GM23338 (cell line): ENCODE data around the gene AKAP9. TPM values are rescaled to one million over a fixed set of nuclear protein-coding genes. Genes with fewer than 3 reads are reported as not detected.

ENCODE experiments used
- ATAC-seq: fragments of 200-7000 bp; cut with Tn5 transposase; 3 replicates; pipeline ENCODE4 v1.9.1; 2020
- DNase-seq: peaks from one replicate; pipeline ENCODE4 v3.0.0-alpha.2; 2015; ENCODE audit warnings: low spot score
- H2AFZ ChIP-seq: fragments of 200-600 bp; sonication (generic); 2 replicates; pipeline ENCODE4 v1.8.0; 2016; ENCODE audit warnings: antibody characterized with exemption, mild to moderate bottlenecking, moderate library complexity
- H3F3A ChIP-seq: fragments of 200-600 bp; sonication (generic); replicated peaks from 2 replicates; pipeline ENCODE4 v1.8.0; 2017; ENCODE audit warnings: antibody characterized with exemption, mixed run types, low read depth
- H3K27ac ChIP-seq: fragments of 200-600 bp; sonication (generic); 2 replicates; pipeline ENCODE4 v1.6.1; 2016; ENCODE audit warnings: low read depth
- H3K27me3 ChIP-seq: fragments of 200-600 bp; sonication (generic); 2 replicates; pipeline ENCODE4 v1.8.0; 2016; ENCODE audit warnings: mild to moderate bottlenecking, mixed run types, moderate library complexity; ENCODE audit not compliant: insufficient read depth
- H3K36me3 ChIP-seq: fragments of 200-600 bp; sonication (generic); 2 replicates; pipeline ENCODE4 v1.8.0; 2016; ENCODE audit warnings: mild to moderate bottlenecking; ENCODE audit not compliant: insufficient read depth
- H3K4me1 ChIP-seq: fragments of 200-600 bp; sonication (generic); 2 replicates; pipeline ENCODE4 v1.8.0; 2016; ENCODE audit warnings: mild to moderate bottlenecking, moderate library complexity; ENCODE audit not compliant: insufficient read depth
- H3K4me2 ChIP-seq: fragments of 200-600 bp; sonication (generic); 2 replicates; pipeline ENCODE4 v1.7.1; 2017; ENCODE audit warnings: mixed run types
- H3K4me3 ChIP-seq: fragments of 200-600 bp; sonication (generic); 2 replicates; pipeline ENCODE4 v1.6.1; 2016; ENCODE audit warnings: mixed run types
- H3K79me2 ChIP-seq: fragments of 200-600 bp; sonication (generic); replicated peaks from 2 replicates; pipeline ENCODE4 v1.8.0; 2017; ENCODE audit warnings: mild to moderate bottlenecking; ENCODE audit not compliant: insufficient read depth
- H3K9me2 ChIP-seq: fragments of 200-600 bp; sonication (generic); 2 replicates; pipeline ENCODE4 v1.8.0; 2017; ENCODE audit not compliant: insufficient read depth
- H4K20me1 ChIP-seq: fragments of 200-600 bp; sonication (generic); replicated peaks from 2 replicates; pipeline ENCODE4 v1.8.0; 2017; ENCODE audit warnings: mild to moderate bottlenecking; ENCODE audit not compliant: insufficient read depth
- H3K27ac Mint-ChIP-seq: 2 replicates; pipeline ENCODE4 v1.8.0; 2020; ENCODE audit warnings: inconsistent platforms, mild to moderate bottlenecking, moderate library complexity, mixed read lengths
- H3K27me3 Mint-ChIP-seq: 3 replicates; pipeline ENCODE4 v1.8.0; 2022; ENCODE audit warnings: low read depth, mild to moderate bottlenecking, moderate library complexity, mixed read lengths, inconsistent platforms; ENCODE audit not compliant: insufficient read depth, poor library complexity
- H3K36me3 Mint-ChIP-seq: 3 replicates; pipeline ENCODE4 v1.8.0; 2021; ENCODE audit warnings: low read depth, mild to moderate bottlenecking, inconsistent platforms, moderate library complexity, mixed read lengths
- H3K4me1 Mint-ChIP-seq: 3 replicates; pipeline ENCODE4 v1.8.0; 2020; ENCODE audit warnings: mild to moderate bottlenecking, inconsistent platforms, mixed read lengths
- H3K4me3 Mint-ChIP-seq: 3 replicates; pipeline ENCODE4 v1.8.0; 2021; ENCODE audit warnings: moderate library complexity, mild to moderate bottlenecking, inconsistent platforms, mixed read lengths
- H3K9me3 Mint-ChIP-seq: 3 replicates; pipeline ENCODE4 v1.8.0; 2020; ENCODE audit warnings: moderate library complexity, mild to moderate bottlenecking, inconsistent platforms, mixed read lengths
- EZH2phosphoT487 ChIP-seq: fragments of 200-600 bp; sonication (generic); IDR thresholded peaks from one replicate; pipeline ENCODE4 v1.8.1; 2018; ENCODE audit warnings: antibody characterized with exemption; ENCODE audit not compliant: unreplicated experiment
- JUNB ChIP-seq: IDR thresholded peaks from one replicate; pipeline ENCODE4 v1.6.1; 2016; ENCODE audit warnings: antibody characterized with exemption; ENCODE audit not compliant: unreplicated experiment
- NANOG ChIP-seq: IDR thresholded peaks from 2 replicates; pipeline ENCODE4 v1.6.1; 2016; ENCODE audit warnings: antibody characterized with exemption, borderline replicate concordance
- STAT1 ChIP-seq: IDR thresholded peaks from one replicate; pipeline ENCODE4 v1.6.1; 2016; ENCODE audit warnings: antibody characterized with exemption; ENCODE audit not compliant: unreplicated experiment
- ZNF114 ChIP-seq: fragments of 250-450 bp; sonication (Bioruptor Pico); IDR thresholded peaks from 2 replicates; pipeline ENCODE4 v1.5.0; 2020; ENCODE audit warnings: mild to moderate bottlenecking, moderate library complexity
- polyA plus RNA-seq: library from polyadenylated mRNA; unstranded; fragments of >200 nt; fragmentation: Nextera tagmentation; extraction: Ambion mirVana; gene quantifications from 2 replicates; pipeline ENCODE4 v1.2.1, GENCODE V29; 2016
- total RNA-seq: library from RNA; depleted of rRNA; stranded (reverse); fragments of >200 nt; shearing (Covaris generic); gene quantifications from 2 replicates; pipeline ENCODE4 v1.2.3, GENCODE V29; 2014
- TF ChIP-seq, protein P1 (sequence below): fragments of 250-450 bp; sonication (Bioruptor Pico); IDR thresholded peaks from 2 replicates; pipeline ENCODE4 v1.5.0; 2020; ENCODE audit warnings: mild to moderate bottlenecking, moderate library complexity
- TF ChIP-seq, protein P2 (sequence below): IDR thresholded peaks from one replicate; pipeline ENCODE4 v1.6.1; 2018; ENCODE audit warnings: antibody characterized with exemption; ENCODE audit not compliant: unreplicated experiment

AKAP9 gene
- total and polyA plus RNA-seq, 2 experiments from 2014 or later = 33.5 to 67.4 TPM

DNA sequence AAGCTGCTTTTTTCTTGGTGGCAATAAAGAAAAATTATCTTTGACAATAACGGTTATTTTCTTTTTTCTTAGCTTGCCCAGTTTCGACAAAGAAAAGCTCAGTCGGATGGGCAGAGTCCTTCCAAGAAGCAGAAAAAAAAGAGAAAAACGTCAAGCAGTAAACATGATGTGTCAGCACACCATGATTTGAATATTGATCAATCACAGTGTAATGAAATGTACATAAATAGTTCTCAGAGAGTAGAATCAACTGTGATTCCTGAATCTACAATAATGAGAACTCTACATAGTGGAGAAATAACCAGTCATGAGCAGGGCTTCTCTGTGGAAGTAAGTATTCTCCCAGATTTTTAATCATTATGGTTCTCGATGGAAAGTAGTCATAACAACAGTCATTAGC lies 33.0 kb downstream of the AKAP9 start (continued):
- TF ChIP-seq, protein P1, sequence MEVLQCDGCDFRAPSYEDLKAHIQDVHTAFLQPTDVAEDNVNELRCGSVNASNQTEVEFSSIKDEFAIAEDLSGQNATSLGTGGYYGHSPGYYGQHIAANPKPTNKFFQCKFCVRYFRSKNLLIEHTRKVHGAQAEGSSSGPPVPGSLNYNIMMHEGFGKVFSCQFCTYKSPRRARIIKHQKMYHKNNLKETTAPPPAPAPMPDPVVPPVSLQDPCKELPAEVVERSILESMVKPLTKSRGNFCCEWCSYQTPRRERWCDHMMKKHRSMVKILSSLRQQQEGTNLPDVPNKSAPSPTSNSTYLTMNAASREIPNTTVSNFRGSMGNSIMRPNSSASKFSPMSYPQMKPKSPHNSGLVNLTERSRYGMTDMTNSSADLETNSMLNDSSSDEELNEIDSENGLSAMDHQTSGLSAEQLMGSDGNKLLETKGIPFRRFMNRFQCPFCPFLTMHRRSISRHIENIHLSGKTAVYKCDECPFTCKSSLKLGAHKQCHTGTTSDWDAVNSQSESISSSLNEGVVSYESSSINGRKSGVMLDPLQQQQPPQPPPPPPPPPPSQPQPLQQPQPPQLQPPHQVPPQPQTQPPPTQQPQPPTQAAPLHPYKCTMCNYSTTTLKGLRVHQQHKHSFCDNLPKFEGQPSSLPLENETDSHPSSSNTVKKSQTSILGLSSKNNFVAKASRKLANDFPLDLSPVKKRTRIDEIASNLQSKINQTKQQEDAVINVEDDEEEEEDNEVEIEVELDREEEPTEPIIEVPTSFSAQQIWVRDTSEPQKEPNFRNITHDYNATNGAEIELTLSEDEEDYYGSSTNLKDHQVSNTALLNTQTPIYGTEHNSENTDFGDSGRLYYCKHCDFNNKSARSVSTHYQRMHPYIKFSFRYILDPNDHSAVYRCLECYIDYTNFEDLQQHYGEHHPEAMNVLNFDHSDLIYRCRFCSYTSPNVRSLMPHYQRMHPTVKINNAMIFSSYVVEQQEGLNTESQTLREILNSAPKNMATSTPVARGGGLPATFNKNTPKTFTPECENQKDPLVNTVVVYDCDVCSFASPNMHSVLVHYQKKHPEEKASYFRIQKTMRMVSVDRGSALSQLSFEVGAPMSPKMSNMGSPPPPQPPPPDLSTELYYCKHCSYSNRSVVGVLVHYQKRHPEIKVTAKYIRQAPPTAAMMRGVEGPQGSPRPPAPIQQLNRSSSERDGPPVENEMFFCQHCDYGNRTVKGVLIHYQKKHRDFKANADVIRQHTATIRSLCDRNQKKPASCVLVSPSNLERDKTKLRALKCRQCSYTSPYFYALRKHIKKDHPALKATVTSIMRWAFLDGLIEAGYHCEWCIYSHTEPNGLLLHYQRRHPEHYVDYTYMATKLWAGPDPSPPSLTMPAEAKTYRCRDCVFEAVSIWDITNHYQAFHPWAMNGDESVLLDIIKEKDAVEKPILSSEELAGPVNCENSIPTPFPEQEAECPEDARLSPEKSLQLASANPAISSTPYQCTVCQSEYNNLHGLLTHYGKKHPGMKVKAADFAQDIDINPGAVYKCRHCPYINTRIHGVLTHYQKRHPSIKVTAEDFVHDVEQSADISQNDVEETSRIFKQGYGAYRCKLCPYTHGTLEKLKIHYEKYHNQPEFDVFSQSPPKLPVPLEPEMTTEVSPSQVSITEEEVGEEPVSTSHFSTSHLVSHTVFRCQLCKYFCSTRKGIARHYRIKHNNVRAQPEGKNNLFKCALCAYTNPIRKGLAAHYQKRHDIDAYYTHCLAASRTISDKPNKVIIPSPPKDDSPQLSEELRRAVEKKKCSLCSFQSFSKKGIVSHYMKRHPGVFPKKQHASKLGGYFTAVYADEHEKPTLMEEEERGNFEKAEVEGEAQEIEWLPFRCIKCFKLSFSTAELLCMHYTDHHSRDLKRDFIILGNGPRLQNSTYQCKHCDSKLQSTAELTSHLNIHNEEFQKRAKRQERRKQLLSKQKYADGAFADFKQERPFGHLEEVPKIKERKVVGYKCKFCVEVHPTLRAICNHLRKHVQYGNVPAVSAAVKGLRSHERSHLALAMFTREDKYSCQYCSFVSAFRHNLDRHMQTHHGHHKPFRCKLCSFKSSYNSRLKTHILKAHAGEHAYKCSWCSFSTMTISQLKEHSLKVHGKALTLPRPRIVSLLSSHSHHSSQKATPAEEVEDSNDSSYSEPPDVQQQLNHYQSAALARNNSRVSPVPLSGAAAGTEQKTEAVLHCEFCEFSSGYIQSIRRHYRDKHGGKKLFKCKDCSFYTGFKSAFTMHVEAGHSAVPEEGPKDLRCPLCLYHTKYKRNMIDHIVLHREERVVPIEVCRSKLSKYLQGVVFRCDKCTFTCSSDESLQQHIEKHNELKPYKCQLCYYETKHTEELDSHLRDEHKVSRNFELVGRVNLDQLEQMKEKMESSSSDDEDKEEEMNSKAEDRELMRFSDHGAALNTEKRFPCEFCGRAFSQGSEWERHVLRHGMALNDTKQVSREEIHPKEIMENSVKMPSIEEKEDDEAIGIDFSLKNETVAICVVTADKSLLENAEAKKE (CRISPR knock-in tag) = no peak

DNA sequence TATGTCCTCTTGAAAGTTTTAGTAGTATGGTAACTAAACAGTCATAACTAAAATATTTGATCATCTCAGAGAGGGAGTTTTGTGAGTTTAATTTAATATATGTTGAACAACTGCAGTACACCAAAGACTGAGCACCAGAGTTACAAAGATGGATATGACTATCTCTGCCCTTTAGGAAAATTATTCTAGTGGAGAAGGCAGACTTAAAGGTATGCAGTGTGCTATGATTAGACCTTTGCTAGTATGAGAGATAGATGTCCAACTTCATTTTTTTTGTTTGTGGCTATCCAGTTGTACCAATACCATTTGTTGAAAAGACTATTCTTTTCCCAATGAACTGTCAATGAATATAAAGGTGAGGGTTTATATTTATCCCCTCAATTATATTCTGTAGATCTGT lies 33.4 kb downstream of the AKAP9 start:
- ATAC-seq (no peak), DNase-seq (no peak)
- H3K36me3 ChIP-seq = no peaks in the 10 kb centered on the region
- no peaks in the 10 kb centered on the region for H3K9me2 ChIP-seq
- no peak overlapping the region for H3K4me2 ChIP-seq
- no peak overlapping the region for H2AFZ ChIP-seq
- no peaks in the 10 kb centered on the region for H3K27me3 Mint-ChIP-seq
- H3K4me1 ChIP-seq = peaks cover 11% of the 10 kb centered on the region; the same call in 1 of the 2 replicates
- no peaks in the 10 kb centered on the region for H3K36me3 Mint-ChIP-seq
- no peaks in the 10 kb centered on the region for H3F3A ChIP-seq
- H4K20me1 ChIP-seq = no peaks in the 10 kb centered on the region; the same call in 1 of the 2 replicates
- H3K4me3 ChIP-seq = no peak overlapping the region
- no peaks in the 10 kb centered on the region for H3K9me3 Mint-ChIP-seq
- no peak overlapping the region for H3K27ac Mint-ChIP-seq
- peaks cover 33% of the 10 kb centered on the region for H3K79me2 ChIP-seq
- TF ChIP-seq ZNF114 (CRISPR knock-in tag) = no peak
- no peak for TF ChIP-seq EZH2phosphoT487
- no peak for TF ChIP-seq STAT1
- TF ChIP-seq NANOG = no peak
- no peak for TF ChIP-seq JUNB
- TF ChIP-seq, protein P2, sequence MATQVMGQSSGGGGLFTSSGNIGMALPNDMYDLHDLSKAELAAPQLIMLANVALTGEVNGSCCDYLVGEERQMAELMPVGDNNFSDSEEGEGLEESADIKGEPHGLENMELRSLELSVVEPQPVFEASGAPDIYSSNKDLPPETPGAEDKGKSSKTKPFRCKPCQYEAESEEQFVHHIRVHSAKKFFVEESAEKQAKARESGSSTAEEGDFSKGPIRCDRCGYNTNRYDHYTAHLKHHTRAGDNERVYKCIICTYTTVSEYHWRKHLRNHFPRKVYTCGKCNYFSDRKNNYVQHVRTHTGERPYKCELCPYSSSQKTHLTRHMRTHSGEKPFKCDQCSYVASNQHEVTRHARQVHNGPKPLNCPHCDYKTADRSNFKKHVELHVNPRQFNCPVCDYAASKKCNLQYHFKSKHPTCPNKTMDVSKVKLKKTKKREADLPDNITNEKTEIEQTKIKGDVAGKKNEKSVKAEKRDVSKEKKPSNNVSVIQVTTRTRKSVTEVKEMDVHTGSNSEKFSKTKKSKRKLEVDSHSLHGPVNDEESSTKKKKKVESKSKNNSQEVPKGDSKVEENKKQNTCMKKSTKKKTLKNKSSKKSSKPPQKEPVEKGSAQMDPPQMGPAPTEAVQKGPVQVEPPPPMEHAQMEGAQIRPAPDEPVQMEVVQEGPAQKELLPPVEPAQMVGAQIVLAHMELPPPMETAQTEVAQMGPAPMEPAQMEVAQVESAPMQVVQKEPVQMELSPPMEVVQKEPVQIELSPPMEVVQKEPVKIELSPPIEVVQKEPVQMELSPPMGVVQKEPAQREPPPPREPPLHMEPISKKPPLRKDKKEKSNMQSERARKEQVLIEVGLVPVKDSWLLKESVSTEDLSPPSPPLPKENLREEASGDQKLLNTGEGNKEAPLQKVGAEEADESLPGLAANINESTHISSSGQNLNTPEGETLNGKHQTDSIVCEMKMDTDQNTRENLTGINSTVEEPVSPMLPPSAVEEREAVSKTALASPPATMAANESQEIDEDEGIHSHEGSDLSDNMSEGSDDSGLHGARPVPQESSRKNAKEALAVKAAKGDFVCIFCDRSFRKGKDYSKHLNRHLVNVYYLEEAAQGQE = no peak
- H3K27me3 ChIP-seq = no peaks in the 10 kb centered on the region
- H3K4me3 Mint-ChIP-seq = no peak overlapping the region
- H3K27ac ChIP-seq = no peak overlapping the region
- peaks cover 14% of the 10 kb centered on the region for H3K4me1 Mint-ChIP-seq
